ENCODE measurements around the gene RALGAPB.

RALGAPB gene

GRCh38 chr20:38460040-38460623, 12.5 kb upstream of the RALGAPB start:
- TF ChIP-seq GATA2 (IDR thresholded peaks at IDR 0.05; ENCODE audit: low read depth, low read length) (no peak), GATA3 (IDR thresholded peaks at IDR 0.05; ENCODE audit: low read depth, low read length) (no peak)

- TF ChIP-seq GATA2 (IDR thresholded peaks at IDR 0.05; ENCODE audit: low read depth, low read length) (no peak), GATA3 (IDR thresholded peaks at IDR 0.05; ENCODE audit: low read depth, low read length) (no peak)
Measured at GRCh38 chr20:38466171-38466570, 6.5 kb upstream of the RALGAPB start.

- no peak for TF ChIP-seq GATA2 (IDR thresholded peaks at IDR 0.05; ENCODE audit: low read depth, low read length)
- no peak for TF ChIP-seq GATA3 (IDR thresholded peaks at IDR 0.05; ENCODE audit: low read depth, low read length)
Measured at GRCh38 chr20:38466983-38467382, 5.7 kb upstream of the RALGAPB start.

GRCh38 chr20:38471245-38471644, 1.4 kb upstream of the RALGAPB start:
- TF ChIP-seq GATA2 (IDR thresholded peaks at IDR 0.05; ENCODE audit: low read depth, low read length) (no peak), GATA3 (IDR thresholded peaks at IDR 0.05; ENCODE audit: low read depth, low read length) (no peak)

GRCh38 chr20:38471987-38472512, 593 bp upstream of the RALGAPB start:
- TF ChIP-seq GATA3 (IDR thresholded peaks at IDR 0.05; ENCODE audit: low read depth, low read length) (no peak), GATA2 (IDR thresholded peaks at IDR 0.05; ENCODE audit: low read depth, low read length) (no peak)

- TF ChIP-seq GATA2 (IDR thresholded peaks at IDR 0.05; ENCODE audit: low read depth, low read length) (no peak), GATA3 (IDR thresholded peaks at IDR 0.05; ENCODE audit: low read depth, low read length) (no peak)
Measured at GRCh38 chr20:38473367-38473795, 738 bp downstream of the RALGAPB start.

GRCh38 chr20:38477747-38478146, 5.1 kb downstream of the RALGAPB start:
- TF ChIP-seq GATA2 (IDR thresholded peaks at IDR 0.05; ENCODE audit: low read depth, low read length) (no peak), GATA3 (IDR thresholded peaks at IDR 0.05; ENCODE audit: low read depth, low read length) (no peak)

- TF ChIP-seq GATA2 (IDR thresholded peaks at IDR 0.05; ENCODE audit: low read depth, low read length), result no peak
- TF ChIP-seq GATA3 (IDR thresholded peaks at IDR 0.05; ENCODE audit: low read depth, low read length), result no peak
Measured at GRCh38 chr20:38479596-38479995, 7.0 kb downstream of the RALGAPB start.

GRCh38 chr20:38485041-38485440, 12.4 kb downstream of the RALGAPB start:
- no peak for TF ChIP-seq GATA2 (IDR thresholded peaks at IDR 0.05; ENCODE audit: low read depth, low read length)
- no peak for TF ChIP-seq GATA3 (IDR thresholded peaks at IDR 0.05; ENCODE audit: low read depth, low read length)

- TF ChIP-seq GATA2 (IDR thresholded peaks at IDR 0.05; ENCODE audit: low read depth, low read length), result no peak
- TF ChIP-seq GATA3 (IDR thresholded peaks at IDR 0.05; ENCODE audit: low read depth, low read length), result no peak
Measured at GRCh38 chr20:38489181-38489580, 16.5 kb downstream of the RALGAPB start.

GRCh38 chr20:38497246-38497935, 24.7 kb downstream of the RALGAPB start:
- no peak for TF ChIP-seq GATA2 (IDR thresholded peaks at IDR 0.05; ENCODE audit: low read depth, low read length)
- no peak for TF ChIP-seq GATA3 (IDR thresholded peaks at IDR 0.05; ENCODE audit: low read depth, low read length)

- no peak for TF ChIP-seq GATA2 (IDR thresholded peaks at IDR 0.05; ENCODE audit: low read depth, low read length)
- no peak for TF ChIP-seq GATA3 (IDR thresholded peaks at IDR 0.05; ENCODE audit: low read depth, low read length)
Measured at GRCh38 chr20:38498909-38499308, 26.3 kb downstream of the RALGAPB start.

- TF ChIP-seq GATA2 (IDR thresholded peaks at IDR 0.05; ENCODE audit: low read depth, low read length) (no peak), GATA3 (IDR thresholded peaks at IDR 0.05; ENCODE audit: low read depth, low read length) (no peak)
Measured at GRCh38 chr20:38499366-38499765, 26.7 kb downstream of the RALGAPB start.

- TF ChIP-seq GATA2 (IDR thresholded peaks at IDR 0.05; ENCODE audit: low read depth, low read length), result no peak
- no peak for TF ChIP-seq GATA3 (IDR thresholded peaks at IDR 0.05; ENCODE audit: low read depth, low read length)
Measured at GRCh38 chr20:38501858-38502436, 29.3 kb downstream of the RALGAPB start.
